WERI-Rb-1 (cell line): Measurements from ENCODE around the gene CRMP1.

ENCODE experiments used
- DNase-seq: peaks from one replicate; pipeline ENCODE4 v3.0.0-alpha.2; 2020
- H3K27ac ChIP-seq: fragments of 250-450 bp; sonication (Bioruptor Pico); 2 replicates; pipeline ENCODE4 v1.5.1; 2020; ENCODE audit warnings: mild to moderate bottlenecking, moderate library complexity
- H3K27me3 ChIP-seq: fragments of 250-450 bp; sonication (Bioruptor Pico); 2 replicates; pipeline ENCODE4 v1.5.1; 2021; ENCODE audit warnings: mild to moderate bottlenecking, low read depth, moderate library complexity; ENCODE audit not compliant: insufficient read depth, severe bottlenecking
- H3K36me3 ChIP-seq: fragments of 250-450 bp; sonication (Bioruptor Pico); 2 replicates; pipeline ENCODE4 v1.5.1; 2020; ENCODE audit warnings: mild to moderate bottlenecking, moderate library complexity
- H3K4me3 ChIP-seq: 2 replicates; pipeline ENCODE4 v1.5.1; 2011; ENCODE audit warnings: low read depth, mild to moderate bottlenecking, control low read depth, low read length
- H3K9me3 ChIP-seq: fragments of 250-450 bp; sonication (Bioruptor Pico); 2 replicates; pipeline ENCODE4 v1.5.1; 2021; ENCODE audit warnings: mild to moderate bottlenecking, moderate library complexity; ENCODE audit not compliant: severe bottlenecking
- TF ChIP-seq, protein P1 (sequence below): IDR thresholded peaks from 2 replicates; pipeline ENCODE4 v1.5.1; 2011; ENCODE audit warnings: low read depth, mild to moderate bottlenecking, control low read depth, inconsistent platforms, low read length

CRMP1 gene

DNA sequence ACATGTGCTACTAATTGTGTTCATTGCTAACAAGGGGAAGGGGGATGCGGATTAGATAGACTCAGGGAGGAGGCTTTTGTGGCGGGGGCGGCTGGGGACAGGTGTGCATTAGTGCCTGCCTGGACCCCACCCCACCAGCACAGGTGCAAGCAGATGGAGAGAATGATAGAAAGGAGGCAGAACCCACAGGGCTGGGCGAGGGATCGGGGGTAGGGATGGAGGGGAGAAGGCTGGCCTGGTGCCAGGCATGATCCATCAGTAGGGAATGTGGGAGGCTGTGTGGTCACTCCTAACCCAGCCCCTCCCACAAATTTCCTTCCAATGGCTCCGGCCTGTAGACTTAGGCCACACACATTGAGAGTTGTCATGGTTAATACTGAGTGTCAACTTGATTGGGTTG, 30.5 kb upstream of the CRMP1 start:
- H3K36me3 ChIP-seq: no peaks in the 10 kb centered on the region
- TF ChIP-seq, protein P1, sequence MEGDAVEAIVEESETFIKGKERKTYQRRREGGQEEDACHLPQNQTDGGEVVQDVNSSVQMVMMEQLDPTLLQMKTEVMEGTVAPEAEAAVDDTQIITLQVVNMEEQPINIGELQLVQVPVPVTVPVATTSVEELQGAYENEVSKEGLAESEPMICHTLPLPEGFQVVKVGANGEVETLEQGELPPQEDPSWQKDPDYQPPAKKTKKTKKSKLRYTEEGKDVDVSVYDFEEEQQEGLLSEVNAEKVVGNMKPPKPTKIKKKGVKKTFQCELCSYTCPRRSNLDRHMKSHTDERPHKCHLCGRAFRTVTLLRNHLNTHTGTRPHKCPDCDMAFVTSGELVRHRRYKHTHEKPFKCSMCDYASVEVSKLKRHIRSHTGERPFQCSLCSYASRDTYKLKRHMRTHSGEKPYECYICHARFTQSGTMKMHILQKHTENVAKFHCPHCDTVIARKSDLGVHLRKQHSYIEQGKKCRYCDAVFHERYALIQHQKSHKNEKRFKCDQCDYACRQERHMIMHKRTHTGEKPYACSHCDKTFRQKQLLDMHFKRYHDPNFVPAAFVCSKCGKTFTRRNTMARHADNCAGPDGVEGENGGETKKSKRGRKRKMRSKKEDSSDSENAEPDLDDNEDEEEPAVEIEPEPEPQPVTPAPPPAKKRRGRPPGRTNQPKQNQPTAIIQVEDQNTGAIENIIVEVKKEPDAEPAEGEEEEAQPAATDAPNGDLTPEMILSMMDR: no peak
- no peak overlapping the region for H3K4me3 ChIP-seq
- no peak for DNase-seq
- H3K27ac ChIP-seq: no peak overlapping the region
- no peaks in the 10 kb centered on the region for H3K27me3 ChIP-seq
- no peaks in the 10 kb centered on the region for H3K9me3 ChIP-seq

DNA sequence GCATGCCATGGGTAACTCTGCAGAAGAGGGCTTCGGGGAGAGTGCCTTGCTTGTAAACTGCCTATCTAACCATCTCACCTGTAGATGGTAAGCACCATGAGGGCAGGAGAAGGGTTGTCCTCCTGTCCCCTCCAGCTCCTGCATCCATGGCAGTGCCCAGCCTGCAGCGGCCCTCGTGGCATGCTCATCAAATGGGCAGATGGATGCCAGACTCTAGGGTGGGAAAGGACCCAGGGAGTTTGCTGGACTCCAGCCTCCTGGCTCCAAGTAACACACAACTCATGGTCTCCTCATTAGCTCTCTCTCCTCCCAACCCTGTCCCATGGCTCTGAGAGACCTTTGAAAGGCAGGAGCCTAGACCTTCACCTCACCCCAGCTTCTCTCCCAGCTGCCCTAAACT, 29.7 kb upstream of the CRMP1 start:
- Histone ChIP-seq H3K4me3 (no peak overlapping the region), H3K9me3 (no peaks in the 10 kb centered on the region), H3K36me3 (no peaks in the 10 kb centered on the region), H3K27ac (no peak overlapping the region), H3K27me3 (no peaks in the 10 kb centered on the region)
- TF ChIP-seq, protein P1: no peak
- DNase-seq: no peak

DNA sequence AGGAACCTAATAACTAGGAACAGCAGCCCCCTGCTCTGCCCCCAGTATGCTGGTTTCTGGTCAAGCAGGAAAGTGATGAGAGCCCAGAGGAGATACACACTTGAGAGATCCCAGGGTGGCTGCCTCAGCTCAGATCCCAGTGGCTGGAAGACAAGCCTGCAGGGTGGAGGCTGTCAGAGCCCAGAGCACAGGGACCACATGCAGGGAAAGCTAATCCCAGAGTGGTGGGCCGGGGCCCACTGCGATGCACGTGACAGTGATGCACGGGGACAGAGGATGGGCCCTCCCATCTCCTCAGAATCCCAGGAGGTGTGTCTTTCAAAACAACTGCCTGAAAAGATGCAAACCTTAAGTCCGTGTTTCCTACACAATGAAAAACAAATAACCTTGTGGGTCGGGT, 29.1 kb upstream of the CRMP1 start:
- DNase-seq: no peak
- Histone ChIP-seq H3K9me3 (no peaks in the 10 kb centered on the region), H3K4me3 (no peak overlapping the region), H3K36me3 (no peaks in the 10 kb centered on the region), H3K27ac (no peak overlapping the region), H3K27me3 (no peaks in the 10 kb centered on the region)
- TF ChIP-seq, protein P1: no peak

DNA sequence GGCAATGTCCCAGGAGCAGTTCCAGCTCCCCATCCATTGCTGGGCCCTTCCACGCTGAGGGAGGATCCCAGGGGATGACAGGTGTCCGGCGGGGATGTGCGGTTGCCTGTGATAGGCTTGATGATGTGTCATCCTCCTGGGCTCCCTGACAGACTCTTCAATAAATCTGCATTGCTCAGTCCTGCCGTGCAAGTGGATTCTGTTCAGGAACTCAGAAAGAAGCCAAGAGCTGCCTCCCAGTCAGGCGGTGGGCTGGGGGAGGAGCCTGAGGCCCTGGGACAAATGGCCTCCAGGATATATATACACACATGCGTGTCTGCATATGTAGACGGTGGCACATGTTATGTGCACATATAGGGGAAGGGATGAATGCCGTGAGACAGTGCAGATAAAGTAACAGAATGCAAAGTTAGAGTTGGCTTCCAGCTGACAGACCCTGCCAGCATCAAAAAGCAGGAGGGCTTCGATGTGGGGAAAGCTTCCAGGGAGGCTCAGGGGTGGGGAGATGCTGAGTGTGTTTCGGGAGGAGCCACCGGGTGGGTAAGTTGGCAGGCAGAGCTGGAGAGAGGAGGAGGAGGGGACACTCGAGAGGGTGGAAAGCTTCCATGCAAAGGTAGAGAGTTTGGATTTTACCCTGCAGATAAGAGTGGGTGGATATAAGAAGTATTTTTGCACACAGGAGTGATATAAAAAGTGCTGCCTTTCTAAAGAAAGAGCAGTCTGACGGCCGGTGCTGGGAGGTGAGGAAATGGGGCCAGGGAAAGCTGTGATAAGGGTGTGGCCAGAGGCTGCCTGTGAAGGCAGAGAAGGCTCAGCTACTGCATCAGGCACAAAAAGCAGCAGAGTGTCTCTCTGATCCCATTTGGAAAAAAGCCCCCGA, 28.5 kb upstream of the CRMP1 start:
- Histone ChIP-seq H3K9me3 (no peaks in the 10 kb centered on the region), H3K27ac (no peak overlapping the region), H3K4me3 (no peak overlapping the region), H3K27me3 (no peaks in the 10 kb centered on the region), H3K36me3 (no peaks in the 10 kb centered on the region)
- TF ChIP-seq, protein P1: no peak
- DNase-seq: no peak

DNA sequence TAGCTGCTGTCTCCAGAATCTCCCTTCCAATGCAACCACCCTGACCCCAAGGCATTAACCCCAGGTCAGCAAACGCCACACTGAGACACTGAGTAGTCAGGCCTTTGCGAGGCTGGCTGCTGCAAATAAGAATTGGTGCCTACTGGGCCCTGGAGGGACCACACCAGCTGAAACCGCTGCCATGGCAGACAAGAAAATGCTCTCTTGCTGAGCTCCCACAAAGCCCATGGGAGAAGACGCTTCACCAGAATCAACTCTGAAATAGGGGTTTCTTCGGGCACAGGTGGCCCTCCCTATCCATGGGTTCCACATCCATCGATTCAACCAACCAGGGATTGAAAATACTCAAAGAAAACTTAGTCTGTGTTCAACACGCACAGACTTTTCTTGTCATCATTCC, 26.7 kb upstream of the CRMP1 start:
- Histone ChIP-seq H3K27me3 (no peaks in the 10 kb centered on the region), H3K4me3 (no peak overlapping the region), H3K27ac (no peak overlapping the region), H3K36me3 (no peaks in the 10 kb centered on the region), H3K9me3 (no peaks in the 10 kb centered on the region)
- TF ChIP-seq, protein P1: no peak
- no peak for DNase-seq

DNA sequence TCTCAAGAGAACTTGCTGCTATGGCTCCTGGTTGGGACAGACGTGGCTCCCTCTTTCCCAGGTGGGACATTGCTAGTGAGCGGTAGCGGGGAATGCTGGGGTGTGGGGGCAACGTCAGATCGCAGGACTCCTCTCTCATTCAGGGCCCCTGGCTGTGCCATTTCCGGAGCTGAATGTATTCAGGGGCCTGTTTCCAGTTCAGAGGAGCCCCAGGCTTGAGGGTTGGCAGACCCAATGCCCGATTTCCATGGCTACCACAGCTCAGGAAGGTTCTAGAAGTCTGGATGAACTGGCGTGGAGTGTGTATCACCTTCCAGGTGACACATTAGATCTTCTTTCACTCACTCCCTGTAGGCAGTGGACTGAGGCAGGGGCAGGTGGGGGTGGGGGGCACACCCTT, 26.2 kb upstream of the CRMP1 start:
- H3K27me3 ChIP-seq: no peaks in the 10 kb centered on the region
- H3K36me3 ChIP-seq: no peaks in the 10 kb centered on the region

More for the DNA sequence above, 26.2 kb upstream of the CRMP1 start:
- Histone ChIP-seq H3K9me3 (no peaks in the 10 kb centered on the region), H3K27ac (no peak overlapping the region), H3K4me3 (no peak overlapping the region)
- no peak for DNase-seq
- TF ChIP-seq, protein P1: no peak
